ENCODE measurements around the gene HS3ST3A1.

GRCh38 chr17:13491916-13492736 is 109.6 kb downstream of the HS3ST3A1 start:
- no peak for TF ChIP-seq CTCF (conservative IDR thresholded peaks at IDR 0.05; ENCODE audit: low read depth, low read length)
- no peak for TF ChIP-seq EZH2 (IDR thresholded peaks at IDR 0.05; ENCODE audit: low read length, unreplicated experiment)
- no peak for TF ChIP-seq EZH2phosphoT487 (IDR thresholded peaks at IDR 0.05; ENCODE audit: borderline replicate concordance, low read length)

Data from PC-3 (cell line).